ENCODE measurements around the gene TCF7L2.

TCF7L2 gene

GRCh38 chr10:112967200-112967599, 17.2 kb downstream of the TCF7L2 start:
- DNase-seq, result no peak

GRCh38 chr10:112969131-112969530, 19.1 kb downstream of the TCF7L2 start:
- DNase-seq, result no peak

GRCh38 chr10:112969542-112969941, 19.5 kb downstream of the TCF7L2 start:
- DNase-seq, result no peak

GRCh38 chr10:112970021-112970420, 20.0 kb downstream of the TCF7L2 start:
- DNase-seq, result no peak

GRCh38 chr10:112972606-112973005, 22.6 kb downstream of the TCF7L2 start:
- DNase-seq, result no peak

- DNase-seq, result no peak
Measured at GRCh38 chr10:112973046-112973445, 23.0 kb downstream of the TCF7L2 start.

GRCh38 chr10:112973805-112974204, 23.8 kb downstream of the TCF7L2 start:
- DNase-seq, result no peak

GRCh38 chr10:112977426-112977898, 27.4 kb downstream of the TCF7L2 start:
- DNase-seq, result no peak

GRCh38 chr10:112979927-112980326, 29.9 kb downstream of the TCF7L2 start:
- DNase-seq, result no peak

- DNase-seq, result no peak
Measured at GRCh38 chr10:112980937-112981336, 30.9 kb downstream of the TCF7L2 start.

- no peak for DNase-seq
Measured at GRCh38 chr10:112981553-112981952, 31.5 kb downstream of the TCF7L2 start.

GRCh38 chr10:112983444-112984056, 33.5 kb downstream of the TCF7L2 start:
- DNase-seq, result no peak

- no peak for DNase-seq
Measured at GRCh38 chr10:112984756-112985155, 34.7 kb downstream of the TCF7L2 start.

- DNase-seq, result no peak
Measured at GRCh38 chr10:112985690-112986543, 35.9 kb downstream of the TCF7L2 start.

- no peak for DNase-seq
Measured at GRCh38 chr10:112986544-112987190, 36.6 kb downstream of the TCF7L2 start.

GRCh38 chr10:112988839-112989406, 38.9 kb downstream of the TCF7L2 start:
- DNase-seq, result no peak

GRCh38 chr10:112989826-112990225, 39.8 kb downstream of the TCF7L2 start:
- no peak for DNase-seq

GRCh38 chr10:112990271-112990670, 40.2 kb downstream of the TCF7L2 start:
- DNase-seq, result no peak

GRCh38 chr10:112991888-112992491, 41.9 kb downstream of the TCF7L2 start:
- DNase-seq, result no peak

- DNase-seq, result no peak
Measured at GRCh38 chr10:112996462-112996861, 46.4 kb downstream of the TCF7L2 start.

GRCh38 chr10:112999102-112999501, 49.1 kb downstream of the TCF7L2 start:
- DNase-seq, result no peak

GRCh38 chr10:113000442-113000841, 50.4 kb downstream of the TCF7L2 start:
- DNase-seq, result no peak
